CD4-positive, alpha-beta T cell treated with Interleukin-12 subunit alpha and Interleukin-12 subunit beta, for 1 hour (primary cell): ENCODE results near the gene UBE2J2.

Experiments used
- DNase-seq: peaks from one replicate; pipeline ENCODE4 v3.0.0-alpha.2; 2020

The UBE2J2 gene

GRCh38 chr1:1208713-1209433, 64.8 kb downstream of the UBE2J2 start:
- peak; percentile 60 for DNase-seq

GRCh38 chr1:1207571-1207892, 66.1 kb downstream of the UBE2J2 start:
- DNase-seq = no peak

- DNase-seq = no peak
These were observed 66.6 kb downstream of the UBE2J2 start for GRCh38 chr1:1206966-1207531.

- peak; percentile 54 for DNase-seq
These were observed 67.2 kb downstream of the UBE2J2 start, which contains the start of gene TNFRSF18 for GRCh38 chr1:1206376-1206965. TSS of gene TNFRSF18 (minus strand) at chr1:1206592. CDS start at chr1:1206571, 21 bp downstream.

GRCh38 chr1:1205769-1206375, 67.8 kb downstream of the UBE2J2 start:
- no peak for DNase-seq

GRCh38 chr1:1204998-1205768, 68.5 kb downstream of the UBE2J2 start:
- DNase-seq = no peak

GRCh38 chr1:1204425-1204920, 69.2 kb downstream of the UBE2J2 start:
- no peak for DNase-seq
